Measurements from ENCODE around the gene PRAF2. TPM values are rescaled to one million over a fixed set of nuclear protein-coding genes. Genes with fewer than 3 reads are reported as not detected.

The PRAF2 gene
- total RNA-seq, 2 experiments from 2014 or later, result 10.8 to 12.4 TPM

- Mint-ChIP-seq H3K36me3 (ENCODE audit: low read depth) (no peaks in the 10 kb centered on the region), H3K9me3 (no peaks in the 10 kb centered on the region), H3K27me3 (no peaks in the 10 kb centered on the region), H3K4me1 (ENCODE audit: low read depth) (peaks cover 2% of the 10 kb centered on the region), H3K4me3 (peak overlapping the region; percentile 88), H3K27ac (peak overlapping the region; percentile 91)
- POLR2A ChIA-PET, result interaction anchor here (1.1 kb wide), 1 partner anchor 22 kb away, joined by 4 read pairs; no protein-coding TSS in a partner anchor
- DNase-seq (peak; percentile 90), ATAC-seq (peak; percentile 98)
- CTCF ChIA-PET, result no interaction called here
- no peak for TF ChIP-seq CTCF (IDR thresholded peaks at IDR 0.05)
- intact Hi-C loops (cut with micrococcal nuclease), result no loop called here
Observed at GRCh38 chrX:49100704-49101628, 27.2 kb upstream of the PRAF2 start.

- Mint-ChIP-seq H3K27me3 (no peaks in the 10 kb centered on the region), H3K4me1 (ENCODE audit: low read depth) (no peaks in the 10 kb centered on the region), H3K9me3 (no peaks in the 10 kb centered on the region), H3K27ac (no peak overlapping the region), H3K4me3 (no peak overlapping the region), H3K36me3 (ENCODE audit: low read depth) (no peaks in the 10 kb centered on the region)
- ATAC-seq (no peak), DNase-seq (no peak)
- no peak for TF ChIP-seq CTCF (IDR thresholded peaks at IDR 0.05)
- intact Hi-C loops (cut with micrococcal nuclease), result no loop called here
- ChIA-PET CTCF (no interaction called here), POLR2A (no interaction called here)
Observed at GRCh38 chrX:49096419-49096818, 22.6 kb upstream of the PRAF2 start.

GRCh38 chrX:49089553-49089952 lies 15.8 kb upstream of the PRAF2 start:
- no peak overlapping the region for H3K4me3 Mint-ChIP-seq
- DNase-seq, result no peak
- no peak for TF ChIP-seq CTCF (IDR thresholded peaks at IDR 0.05)
- no peaks in the 10 kb centered on the region for H3K36me3 Mint-ChIP-seq (ENCODE audit: low read depth)
- no peaks in the 10 kb centered on the region for H3K27me3 Mint-ChIP-seq
- ChIA-PET POLR2A (no interaction called here), CTCF (no interaction called here)
- H3K27ac Mint-ChIP-seq, result no peak overlapping the region
- H3K9me3 Mint-ChIP-seq, result no peaks in the 10 kb centered on the region
- intact Hi-C loops (cut with micrococcal nuclease), result no loop called here
- ATAC-seq, result no peak
- no peaks in the 10 kb centered on the region for H3K4me1 Mint-ChIP-seq (ENCODE audit: low read depth)

GRCh38 chrX:49082271-49082871 lies 8.6 kb upstream of the PRAF2 start:
- ATAC-seq, result no peak
- no peak for DNase-seq
- H3K27ac Mint-ChIP-seq, result peak overlapping the region; percentile 22
- peaks cover 15% of the 10 kb centered on the region for H3K4me1 Mint-ChIP-seq (ENCODE audit: low read depth)
- H3K36me3 Mint-ChIP-seq (ENCODE audit: low read depth), result peaks cover 2% of the 10 kb centered on the region
- intact Hi-C loops (cut with micrococcal nuclease), result no loop called here
- CTCF ChIA-PET, result no interaction called here
- H3K27me3 Mint-ChIP-seq, result no peaks in the 10 kb centered on the region
- H3K9me3 Mint-ChIP-seq, result no peaks in the 10 kb centered on the region
- no peak overlapping the region for H3K4me3 Mint-ChIP-seq
- no peak for TF ChIP-seq CTCF (IDR thresholded peaks at IDR 0.05)
- POLR2A ChIA-PET, result no interaction called here

All from activated CD8-positive, alpha-beta T cell treated with anti-CD3 and anti-CD28 coated beads for 36 hours (primary cell).